Measurements from ENCODE around the gene TOPAZ1.

- no peak for TF ChIP-seq POLR2A (IDR thresholded peaks at IDR 0.05; ENCODE audit: low read depth, low read length)
- TF ChIP-seq POLR2AphosphoS5 (IDR thresholded peaks at IDR 0.05; ENCODE audit: low read depth, low read length) = no peak
- TF ChIP-seq TAF1 (IDR thresholded peaks at IDR 0.05; ENCODE audit: borderline replicate concordance, low read depth, low read length) = no peak
These were observed 43.3 kb downstream of the TOPAZ1 start for GRCh38 chr3:44284949-44285348.
